RWPE2 (cell line): Measurements from ENCODE around the gene SOCS1.

Experiments used
- ATAC-seq: fragments of 200-7000 bp; cut with Tn5 transposase; 3 replicates; pipeline ENCODE4 v1.9.1; 2021; ENCODE audit warnings: low read depth
- DNase-seq: peaks from one replicate; pipeline ENCODE4 v3.0.0-alpha.2; 2020; ENCODE audit warnings: low spot score
- H3K27ac ChIP-seq: fragments of 450-650 bp; 2 replicates; pipeline ENCODE4 v1.5.1; 2017; ENCODE audit warnings: mild to moderate bottlenecking; ENCODE audit not compliant: poor library complexity, severe bottlenecking
- H3K27me3 ChIP-seq: fragments of 250-450 bp; sonication (Bioruptor Pico); 2 replicates; pipeline ENCODE4 v1.5.1; 2021; ENCODE audit warnings: mild to moderate bottlenecking, moderate library complexity; ENCODE audit not compliant: insufficient read depth, poor library complexity, severe bottlenecking
- H3K36me3 ChIP-seq: fragments of 250-450 bp; sonication (Bioruptor Pico); 2 replicates; pipeline ENCODE4 v1.5.1; 2020; ENCODE audit warnings: low read depth, mild to moderate bottlenecking, moderate library complexity
- H3K4me1 ChIP-seq: fragments of 250-450 bp; sonication (Bioruptor Pico); 2 replicates; pipeline ENCODE4 v1.5.1; 2021; ENCODE audit warnings: mild to moderate bottlenecking, moderate library complexity; ENCODE audit not compliant: insufficient read depth, poor library complexity, severe bottlenecking
- H3K4me3 ChIP-seq: fragments of 250-450 bp; sonication (Bioruptor Pico); 2 replicates; pipeline ENCODE4 v1.5.1; 2021; ENCODE audit warnings: mild to moderate bottlenecking, moderate library complexity; ENCODE audit not compliant: severe bottlenecking
- H3K9me3 ChIP-seq: fragments of 250-450 bp; sonication (Bioruptor Pico); 2 replicates; pipeline ENCODE4 v1.5.1; 2021; ENCODE audit warnings: mild to moderate bottlenecking, moderate library complexity; ENCODE audit not compliant: severe bottlenecking
- TF ChIP-seq, protein P1 (sequence below): fragments of 450-650 bp; IDR thresholded peaks from one replicate; pipeline ENCODE4 v1.5.1; 2017; ENCODE audit warnings: mild to moderate bottlenecking, moderate library complexity; ENCODE audit not compliant: poor library complexity, severe bottlenecking

Gene SOCS1

GRCh38 chr16:11272921-11273720 lies 17.1 kb upstream of the SOCS1 start, which contains the start of gene PRM3:
PRM3 (minus strand) TSS chr16:11273629; CDS start chr16:11273595, 34 bp downstream.
- peaks cover 3% of the 10 kb centered on the region for H3K4me1 ChIP-seq
- H3K36me3 ChIP-seq, result no peaks in the 10 kb centered on the region
- H3K4me3 ChIP-seq, result no peak within 1 kb of the TSS
- H3K9me3 ChIP-seq, result no peaks in the 10 kb centered on the region
- no peak within 1 kb of the TSS for H3K27ac ChIP-seq
- ATAC-seq (no peak), DNase-seq (no peak)
- no peaks in the 10 kb centered on the region for H3K27me3 ChIP-seq
- TF ChIP-seq, protein P1, sequence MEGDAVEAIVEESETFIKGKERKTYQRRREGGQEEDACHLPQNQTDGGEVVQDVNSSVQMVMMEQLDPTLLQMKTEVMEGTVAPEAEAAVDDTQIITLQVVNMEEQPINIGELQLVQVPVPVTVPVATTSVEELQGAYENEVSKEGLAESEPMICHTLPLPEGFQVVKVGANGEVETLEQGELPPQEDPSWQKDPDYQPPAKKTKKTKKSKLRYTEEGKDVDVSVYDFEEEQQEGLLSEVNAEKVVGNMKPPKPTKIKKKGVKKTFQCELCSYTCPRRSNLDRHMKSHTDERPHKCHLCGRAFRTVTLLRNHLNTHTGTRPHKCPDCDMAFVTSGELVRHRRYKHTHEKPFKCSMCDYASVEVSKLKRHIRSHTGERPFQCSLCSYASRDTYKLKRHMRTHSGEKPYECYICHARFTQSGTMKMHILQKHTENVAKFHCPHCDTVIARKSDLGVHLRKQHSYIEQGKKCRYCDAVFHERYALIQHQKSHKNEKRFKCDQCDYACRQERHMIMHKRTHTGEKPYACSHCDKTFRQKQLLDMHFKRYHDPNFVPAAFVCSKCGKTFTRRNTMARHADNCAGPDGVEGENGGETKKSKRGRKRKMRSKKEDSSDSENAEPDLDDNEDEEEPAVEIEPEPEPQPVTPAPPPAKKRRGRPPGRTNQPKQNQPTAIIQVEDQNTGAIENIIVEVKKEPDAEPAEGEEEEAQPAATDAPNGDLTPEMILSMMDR, result no peak

- Histone ChIP-seq H3K4me1 (peaks cover 3% of the 10 kb centered on the region), H3K27ac (no peak overlapping the region), H3K4me3 (no peak overlapping the region), H3K27me3 (no peaks in the 10 kb centered on the region), H3K9me3 (no peaks in the 10 kb centered on the region), H3K36me3 (no peaks in the 10 kb centered on the region)
- DNase-seq (no peak), ATAC-seq (peak; percentile 35; the same call in 1 of the 3 replicates)
- TF ChIP-seq, protein P1, result no peak
These were observed 16.5 kb upstream of the SOCS1 start for GRCh38 chr16:11272484-11272883.

DNA sequence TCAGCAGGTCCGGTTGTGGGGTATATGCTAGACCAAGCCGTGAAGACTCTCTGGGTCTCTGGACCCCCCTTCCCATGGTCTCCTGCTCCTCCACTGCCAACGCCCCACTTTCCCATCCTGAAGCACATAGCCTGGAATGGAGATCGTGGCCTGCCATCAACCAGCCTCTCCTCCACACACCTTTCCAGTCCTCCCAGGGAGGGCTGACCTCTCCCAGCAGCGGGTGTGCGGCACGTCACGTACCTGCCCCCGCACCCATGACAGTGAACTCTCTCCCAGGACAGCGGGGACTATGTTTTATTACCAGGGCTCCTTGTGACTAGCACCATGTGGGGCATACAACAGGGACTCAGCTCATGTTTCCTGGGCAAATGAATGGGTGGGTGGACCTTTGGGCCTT lies 15.6 kb upstream of the SOCS1 start:
- Histone ChIP-seq H3K27ac (no peak overlapping the region), H3K4me3 (no peak overlapping the region), H3K9me3 (no peaks in the 10 kb centered on the region), H3K4me1 (peaks cover 3% of the 10 kb centered on the region), H3K27me3 (no peaks in the 10 kb centered on the region), H3K36me3 (no peaks in the 10 kb centered on the region)
- DNase-seq, result no peak
- ATAC-seq, result no peak
- TF ChIP-seq, protein P1, result no peak

GRCh38 chr16:11270602-11271162 lies 14.7 kb upstream of the SOCS1 start:
- Histone ChIP-seq H3K36me3 (no peaks in the 10 kb centered on the region), H3K4me3 (no peak overlapping the region), H3K9me3 (no peaks in the 10 kb centered on the region), H3K27ac (no peak overlapping the region), H3K4me1 (peaks cover 3% of the 10 kb centered on the region), H3K27me3 (no peaks in the 10 kb centered on the region)
- TF ChIP-seq, protein P1, result no peak
- DNase-seq (no peak), ATAC-seq (no peak)
